OCI-M1 (cell line): ENCODE measurements around the gene PLXNB3.
A peak's percentile ranks its signal among the peaks of the same experiment; 100 is the strongest.
"Not testable (repeated sequence)": the region's sequence is repeated elsewhere in the genome, so short reads cannot be mapped to it uniquely, and the experiment has no call there.

Experiments used
- DNase-seq: peaks from one replicate; lab custom pipeline; 2025; lab: John Stamatoyannopoulos, UW

Gene PLXNB3

GRCh38 chrX:153763989-153764755 lies at the start of gene PLXNB3:
Gene PLXNB3 (plus strand): TSS chrX:153764249. CDS start chrX:153765536, 1,287 bp downstream.
- DNase-seq = peak; percentile 65

- no peak for DNase-seq
Observed at GRCh38 chrX:153714256-153714655, 49.8 kb upstream of the PLXNB3 start.

- no peak for DNase-seq
Observed at GRCh38 chrX:153717445-153717844, 46.6 kb upstream of the PLXNB3 start.

- DNase-seq = no peak
Observed at GRCh38 chrX:153719238-153719637, 44.8 kb upstream of the PLXNB3 start.

GRCh38 chrX:153719701-153720100 lies 44.3 kb upstream of the PLXNB3 start:
- DNase-seq = no peak

- peak; percentile 14 for DNase-seq
Observed at GRCh38 chrX:153722704-153723350, 41.2 kb upstream of the PLXNB3 start.

- DNase-seq = peak; percentile 71
Observed at GRCh38 chrX:153723351-153724251, 40.4 kb upstream of the PLXNB3 start.

- peak; percentile 98 for DNase-seq
Observed at GRCh38 chrX:153724252-153725038, 39.6 kb upstream of the PLXNB3 start, which contains the start of the genes ABCD1 and BCAP31. Gene ABCD1 (plus strand): TSS chrX:153724856. CDS start chrX:153725267, 411 bp downstream. Gene BCAP31 (minus strand): TSS chrX:153724387. CDS start chrX:153723244, 1,143 bp downstream.

- DNase-seq = no peak
Observed at GRCh38 chrX:153725039-153725831, 38.8 kb upstream of the PLXNB3 start.

GRCh38 chrX:153725832-153726285 lies 38.2 kb upstream of the PLXNB3 start:
- DNase-seq = no peak

- peak; percentile 91 for DNase-seq
Observed at GRCh38 chrX:153726286-153727122, 37.5 kb upstream of the PLXNB3 start.

- DNase-seq = peak; percentile 2
Observed at GRCh38 chrX:153727123-153727931, 36.7 kb upstream of the PLXNB3 start.

GRCh38 chrX:153728095-153728494 lies 36.0 kb upstream of the PLXNB3 start:
- DNase-seq = no peak

GRCh38 chrX:153728951-153729631 lies 35.0 kb upstream of the PLXNB3 start:
- no peak for DNase-seq

- not testable (repeated sequence) for DNase-seq
Observed at GRCh38 chrX:153730115-153730514, 33.9 kb upstream of the PLXNB3 start.

- DNase-seq = peak; percentile 8
Observed at GRCh38 chrX:153731117-153731844, 32.8 kb upstream of the PLXNB3 start.

GRCh38 chrX:153731845-153732215 lies 32.2 kb upstream of the PLXNB3 start:
- DNase-seq = no peak
